HG03432 (cell line): ENCODE data around the gene SPATA31D1.

Source experiments
- ATAC-seq: cut with Tn5 transposase; IDR thresholded peaks from one replicate; pipeline ENCODE4 v1.9.1; 2021; ENCODE audit warnings: mild to moderate bottlenecking, moderate library complexity; ENCODE audit not compliant: unreplicated experiment

The SPATA31D1 gene

DNA sequence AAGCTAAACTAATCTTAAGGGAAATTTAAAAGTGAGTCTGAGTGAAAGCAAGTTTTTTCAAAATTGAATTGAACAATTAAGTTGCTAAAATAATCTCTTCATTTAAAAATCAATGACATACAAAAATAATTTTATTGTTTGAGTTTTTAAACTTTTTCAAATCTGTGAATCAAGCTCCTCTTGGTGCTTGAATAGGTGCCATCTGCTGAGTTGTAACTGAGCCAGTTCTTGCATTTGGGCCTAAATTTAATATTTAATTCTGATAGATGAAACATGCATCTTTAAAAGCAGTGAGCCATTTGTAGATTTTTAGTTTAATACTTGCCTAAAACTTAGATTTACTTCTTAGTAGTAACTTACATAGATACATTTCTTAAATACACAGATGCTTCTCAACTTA, 31.8 kb downstream of the SPATA31D1 start:
- no peak for ATAC-seq

DNA sequence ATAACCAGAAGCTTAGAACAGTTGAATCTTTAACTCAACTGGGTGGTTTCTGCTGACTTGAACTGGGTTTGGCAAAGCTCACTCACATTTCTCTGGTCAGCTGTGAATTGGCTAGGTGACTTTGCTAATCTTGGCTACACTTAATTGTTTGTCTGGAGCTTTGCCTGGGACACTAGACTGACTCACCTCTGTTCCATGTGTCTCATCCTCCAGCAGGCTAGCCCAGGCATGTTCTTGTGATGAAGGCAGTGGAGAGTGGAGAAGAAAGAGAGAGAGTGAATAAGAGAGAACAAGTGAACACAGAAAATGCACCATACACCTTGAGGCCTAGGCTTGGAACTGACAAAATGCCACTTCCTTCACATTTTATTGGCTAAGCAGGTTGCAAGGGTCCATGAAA, 32.6 kb downstream of the SPATA31D1 start:
- ATAC-seq = no peak

DNA sequence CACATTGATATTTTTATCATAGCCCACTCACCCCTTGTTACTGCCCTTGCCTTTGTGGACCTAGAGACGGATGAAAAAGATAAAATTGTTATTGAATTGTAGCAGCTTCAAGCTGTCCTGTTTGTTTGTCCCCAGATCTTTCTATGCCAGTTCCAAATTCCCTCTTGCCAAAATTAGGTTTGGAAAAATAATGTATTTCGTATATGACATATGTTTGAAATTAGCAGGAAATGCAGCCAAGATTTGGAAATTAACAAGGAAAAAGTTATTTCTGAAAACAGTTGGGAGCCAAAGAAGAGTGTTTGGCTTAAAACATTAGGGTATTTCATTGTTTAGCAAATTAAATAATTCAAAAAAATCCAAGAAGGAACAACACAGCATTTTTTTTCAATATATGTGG, 33.5 kb downstream of the SPATA31D1 start:
- ATAC-seq = no peak

DNA sequence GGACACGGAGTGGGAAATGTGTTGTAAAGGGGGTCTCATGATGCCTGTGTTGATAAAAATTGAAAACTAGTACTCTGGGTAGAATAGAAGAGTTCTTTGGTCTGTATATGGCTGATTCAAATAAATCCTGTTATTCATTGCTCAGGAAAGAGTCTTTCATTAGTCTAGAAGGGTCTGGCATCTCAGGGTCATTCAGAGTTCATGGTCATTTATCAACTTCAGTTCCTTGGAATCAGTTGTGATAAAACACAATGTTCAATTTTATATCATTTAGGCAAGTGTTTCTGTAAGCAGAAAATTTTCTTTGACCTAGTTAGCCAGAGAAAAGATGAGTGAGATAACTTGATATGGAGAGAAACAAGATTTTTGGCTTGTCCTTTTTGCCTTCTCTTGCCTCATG, 36.3 kb downstream of the SPATA31D1 start:
- ATAC-seq = no peak

DNA sequence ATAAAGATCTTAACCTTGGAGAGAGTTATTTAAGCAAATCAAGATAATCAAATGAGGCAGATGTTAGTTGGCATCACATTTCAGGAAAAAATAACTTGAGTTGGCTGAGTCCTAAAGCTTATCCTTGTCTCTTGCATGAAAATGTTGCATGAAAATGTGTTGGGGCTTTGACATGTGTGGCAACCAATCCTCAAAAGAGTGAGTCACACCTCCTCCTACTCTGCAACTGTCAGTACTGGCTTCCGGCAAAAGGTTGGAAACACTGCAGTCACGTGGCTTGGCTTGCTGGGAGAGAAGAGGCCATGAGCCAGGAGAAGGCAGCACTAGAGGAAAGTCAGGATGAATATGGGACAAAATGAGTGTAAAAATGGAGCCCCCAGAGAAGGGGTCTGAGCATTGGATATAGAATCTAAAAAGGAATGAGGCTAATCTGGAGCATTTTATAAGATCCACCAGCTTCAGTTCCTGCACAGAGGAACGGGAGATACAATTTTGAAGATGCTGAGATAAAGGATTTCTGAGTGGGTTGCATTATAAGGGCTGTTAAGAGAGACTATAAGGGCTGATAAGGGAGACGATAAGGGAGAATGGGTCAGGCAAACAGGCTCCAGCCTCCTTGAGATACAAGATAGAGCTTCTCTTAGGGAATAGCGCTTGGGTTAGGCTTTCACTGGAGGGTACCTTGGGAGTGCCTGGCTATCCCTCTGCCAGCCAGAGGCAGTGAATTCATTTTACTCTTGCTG, 43.1 kb downstream of the SPATA31D1 start:
- ATAC-seq = no peak

GRCh38 chr9:82034956-82035731, 46.6 kb downstream of the SPATA31D1 start:
- no peak for ATAC-seq

- ATAC-seq = no peak
Measured at GRCh38 chr9:82036086-82036485, 47.5 kb downstream of the SPATA31D1 start.

DNA sequence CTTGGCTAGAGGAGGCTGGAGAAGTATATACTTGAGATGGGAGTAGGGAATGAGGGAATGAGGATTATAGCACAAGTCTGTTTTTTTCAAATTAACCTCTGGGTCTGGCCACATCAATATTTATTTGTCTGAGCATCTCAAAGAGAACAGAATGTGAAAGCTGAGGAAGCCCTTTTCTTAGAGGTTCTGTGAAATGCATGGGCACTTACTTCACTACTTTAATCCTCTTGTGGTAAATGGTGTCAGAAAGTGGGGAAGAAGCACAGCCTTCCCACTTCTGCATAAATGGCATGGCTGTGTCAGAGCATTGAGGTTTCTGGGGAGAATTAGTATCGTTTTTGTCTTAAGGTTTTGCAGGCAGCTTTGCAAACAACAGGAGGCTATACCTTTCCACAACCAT, 48.6 kb downstream of the SPATA31D1 start:
- no peak for ATAC-seq

DNA sequence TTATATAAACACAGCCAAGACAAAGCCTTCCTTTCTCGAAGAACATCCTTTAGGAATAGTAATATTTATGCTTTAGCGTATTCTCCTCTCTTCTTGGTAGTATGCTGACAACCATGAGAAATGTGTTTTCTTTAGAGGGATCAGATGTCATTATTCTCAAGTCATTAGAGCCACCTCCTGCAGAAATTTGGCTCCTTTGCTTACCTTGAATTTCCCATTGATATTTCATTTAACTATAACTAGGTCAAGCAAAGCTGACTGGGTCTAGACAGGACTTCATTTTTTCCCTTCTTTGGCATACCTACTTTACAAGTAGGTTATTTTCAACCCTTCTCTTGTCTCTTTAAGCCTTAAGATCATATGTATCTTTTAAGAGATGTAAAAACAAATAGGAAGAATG, 50.3 kb downstream of the SPATA31D1 start:
- ATAC-seq = no peak
